CD4-positive, alpha-beta T cell treated with Interferon alpha-2 for 1 hour (primary cell): Measurements from ENCODE around the gene KRT81.
A peak's percentile ranks its signal among the peaks of the same experiment; 100 is the strongest.

Experiments used
- DNase-seq, 2 donors: peaks; one replicate each; pipeline ENCODE4 v3.0.0-alpha.2; 2020 to 2022

KRT81 gene

GRCh38 chr12:52291267-52291935 lies at the start of gene KRT81:
Gene KRT81 (minus strand): TSS chr12:52291534. CDS start chr12:52291465, 69 bp downstream.
- DNase-seq = no peak

- no peak for DNase-seq
These were observed 47.1 kb upstream of the KRT81 start for GRCh38 chr12:52338241-52338960.

GRCh38 chr12:52337054-52337453 lies 45.7 kb upstream of the KRT81 start:
- DNase-seq = no peak

- no peak for DNase-seq
These were observed 45.3 kb upstream of the KRT81 start for GRCh38 chr12:52336641-52337040.

DNA sequence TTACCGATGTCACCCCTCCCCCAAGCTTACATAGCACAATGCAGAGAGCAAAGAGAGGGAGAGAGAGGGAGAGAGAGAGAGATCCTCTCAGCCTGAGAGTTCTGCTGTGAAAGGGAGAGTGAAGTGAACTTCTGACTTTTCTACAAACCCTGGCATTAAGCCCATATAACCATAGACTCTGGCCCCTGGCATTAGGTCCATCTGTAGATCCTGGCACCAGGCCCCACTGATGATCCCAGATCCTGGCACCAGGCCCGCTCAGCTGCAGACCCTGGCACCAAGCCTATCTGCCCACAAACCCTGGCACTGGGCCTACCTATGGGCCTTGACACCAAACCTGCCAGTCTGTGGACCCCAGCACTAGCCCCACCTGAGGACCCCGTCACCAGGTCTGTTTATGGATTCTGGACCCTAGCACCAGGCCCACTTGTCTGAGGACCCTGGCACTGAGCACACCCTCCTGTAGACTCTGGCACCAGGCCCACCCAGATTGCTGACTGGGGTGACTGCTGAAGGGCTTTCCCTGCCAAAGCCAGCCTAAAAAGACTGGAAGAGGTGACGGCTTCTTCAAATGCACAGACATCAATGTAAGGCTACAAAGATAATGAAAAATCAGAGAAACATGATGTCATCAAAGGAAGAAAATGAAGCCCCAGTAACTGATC lies 44.4 kb upstream of the KRT81 start:
- DNase-seq = no peak

DNA sequence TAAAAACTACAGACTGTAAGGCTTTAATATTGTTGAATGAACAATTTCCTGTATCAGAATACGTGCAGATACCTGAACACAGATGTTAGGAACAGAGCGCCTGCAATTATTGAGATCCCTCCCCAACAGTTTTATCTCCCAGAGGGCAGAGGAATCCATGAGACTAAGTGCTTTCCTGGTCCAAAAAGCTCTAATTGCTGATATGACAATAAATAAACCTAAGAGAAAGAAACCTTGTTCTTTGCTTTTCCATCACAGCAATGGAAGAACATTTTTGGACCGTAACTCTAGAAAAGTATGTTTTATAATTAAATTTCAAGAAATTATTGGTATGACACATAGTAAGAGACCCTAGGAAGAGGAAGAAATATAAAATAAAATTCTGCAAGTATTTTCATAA lies 42.9 kb upstream of the KRT81 start:
- DNase-seq = no peak

DNA sequence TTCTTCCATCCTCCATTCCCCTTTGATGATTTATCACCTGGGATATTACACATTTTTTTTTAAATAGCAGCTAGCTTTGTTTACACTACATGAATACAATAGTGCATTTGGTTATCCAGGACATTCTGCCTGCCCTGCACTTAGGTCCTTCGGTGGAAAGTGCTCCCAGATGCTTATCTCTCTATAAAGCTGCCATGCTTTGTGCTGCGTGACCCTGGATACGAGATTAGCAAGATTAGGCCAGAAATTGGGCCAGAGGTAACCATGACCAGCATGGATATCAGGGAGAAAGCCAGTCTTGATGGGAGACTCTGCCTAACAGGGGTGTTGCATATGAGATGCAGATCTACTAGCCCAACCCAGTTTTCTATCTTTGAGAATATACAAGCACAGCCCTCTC lies 42.0 kb upstream of the KRT81 start:
- DNase-seq = no peak

DNA sequence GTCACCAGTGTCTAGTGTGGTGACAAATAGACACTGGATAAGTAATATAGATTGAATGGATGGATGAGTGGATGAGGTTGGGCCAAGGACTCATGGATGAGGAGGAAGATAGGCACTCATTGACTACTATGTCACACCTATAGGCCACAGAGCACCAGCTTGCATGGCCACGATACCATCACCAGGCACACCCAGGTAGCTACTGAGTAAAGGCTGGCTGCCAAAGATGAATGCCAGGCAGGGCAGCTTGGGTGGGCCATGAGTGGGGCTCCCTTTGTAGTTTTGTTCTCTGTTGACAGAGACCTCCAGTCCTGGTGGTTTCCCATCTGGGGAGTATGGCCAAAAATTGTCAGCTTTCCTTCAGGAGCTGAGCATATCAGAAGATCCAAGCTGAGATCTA lies 41.0 kb upstream of the KRT81 start:
- no peak for DNase-seq

- DNase-seq = no peak
These were observed 40.5 kb upstream of the KRT81 start for GRCh38 chr12:52331833-52332232.

GRCh38 chr12:52331039-52331438 lies 39.7 kb upstream of the KRT81 start:
- DNase-seq = no peak

DNA sequence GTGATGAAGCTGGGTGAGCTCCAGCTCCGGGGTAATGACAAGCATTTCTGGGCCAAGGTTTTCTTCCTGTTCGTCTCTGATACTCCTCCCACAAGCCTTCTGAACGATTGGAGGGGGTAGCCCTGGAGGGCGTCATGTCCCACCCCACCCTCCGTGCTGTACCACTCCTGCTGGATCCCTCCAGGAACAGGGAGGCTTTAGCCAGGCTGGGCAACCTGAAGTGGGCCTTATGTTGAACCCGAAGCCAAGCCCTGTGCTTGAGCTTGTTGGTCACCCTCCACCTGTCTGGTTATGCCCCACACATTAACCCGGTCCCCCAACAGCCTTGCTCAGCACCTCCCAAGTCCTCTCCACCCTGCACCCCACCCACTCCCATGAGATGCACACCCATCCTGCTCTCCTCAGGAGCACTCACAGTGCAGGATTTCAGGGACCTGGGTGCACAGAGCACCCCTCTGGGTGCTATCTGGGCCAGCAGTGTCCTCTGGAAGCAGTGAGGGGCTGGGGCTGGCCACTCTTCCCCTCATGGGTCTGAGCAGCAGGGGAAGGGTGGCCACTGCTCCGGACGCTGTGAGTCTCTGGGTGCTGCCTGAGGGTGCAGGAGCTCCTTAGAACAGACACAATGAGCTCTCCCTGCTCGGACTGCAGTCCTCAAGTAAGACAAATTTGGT lies 36.6 kb upstream of the KRT81 start:
- DNase-seq = no peak

- peak; percentile 81 to 85 for DNase-seq
These were observed 35.9 kb upstream of the KRT81 start for GRCh38 chr12:52327052-52327829.

DNA sequence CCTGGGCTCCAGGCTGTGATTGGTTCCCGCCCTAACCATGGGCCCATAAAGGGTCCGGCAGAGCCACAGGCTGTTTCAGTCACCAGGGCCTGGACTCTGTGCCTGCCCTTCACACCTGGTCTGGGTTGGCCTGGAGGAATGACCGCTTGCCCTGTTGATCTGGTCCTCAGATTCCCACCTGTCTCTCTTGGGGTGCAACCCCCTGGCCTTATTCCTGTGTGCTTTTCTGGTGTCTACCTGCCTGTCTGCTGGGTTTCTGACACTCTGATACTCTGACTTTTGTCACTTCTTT lies 32.8 kb upstream of the KRT81 start:
- DNase-seq = no peak

GRCh38 chr12:52323416-52324152 lies 32.2 kb upstream of the KRT81 start:
- no peak for DNase-seq

DNA sequence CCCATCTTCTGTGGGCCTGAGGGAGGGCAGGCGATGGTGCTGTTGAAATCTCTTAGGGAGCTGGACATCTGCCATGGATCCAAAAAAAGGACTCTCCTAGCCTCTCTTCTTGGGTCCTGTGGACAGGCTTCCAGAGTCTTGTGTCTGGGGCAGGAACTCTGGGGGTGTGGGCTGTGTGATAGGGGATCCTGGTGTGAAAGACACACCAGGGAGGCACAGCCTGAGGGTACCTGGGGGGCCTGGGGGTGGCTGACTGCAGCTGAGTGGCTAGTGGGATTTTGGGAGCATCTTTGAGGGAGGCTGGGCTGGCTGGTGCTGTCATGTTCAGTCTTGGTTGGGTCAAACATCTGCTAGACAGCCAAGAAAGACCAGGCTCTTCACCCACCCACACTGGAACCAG lies 31.7 kb upstream of the KRT81 start:
- no peak for DNase-seq

GRCh38 chr12:52322069-52322468 lies 30.7 kb upstream of the KRT81 start:
- no peak for DNase-seq

GRCh38 chr12:52321418-52321817 lies 30.1 kb upstream of the KRT81 start:
- DNase-seq = no peak

GRCh38 chr12:52320784-52321400 lies 29.6 kb upstream of the KRT81 start, which contains the start of gene KRT83:
Gene KRT83 (minus strand): TSS chr12:52321398. CDS start chr12:52321335, 63 bp downstream.
- no peak for DNase-seq

GRCh38 chr12:52319097-52319496 lies 27.8 kb upstream of the KRT81 start:
- DNase-seq = no peak

DNA sequence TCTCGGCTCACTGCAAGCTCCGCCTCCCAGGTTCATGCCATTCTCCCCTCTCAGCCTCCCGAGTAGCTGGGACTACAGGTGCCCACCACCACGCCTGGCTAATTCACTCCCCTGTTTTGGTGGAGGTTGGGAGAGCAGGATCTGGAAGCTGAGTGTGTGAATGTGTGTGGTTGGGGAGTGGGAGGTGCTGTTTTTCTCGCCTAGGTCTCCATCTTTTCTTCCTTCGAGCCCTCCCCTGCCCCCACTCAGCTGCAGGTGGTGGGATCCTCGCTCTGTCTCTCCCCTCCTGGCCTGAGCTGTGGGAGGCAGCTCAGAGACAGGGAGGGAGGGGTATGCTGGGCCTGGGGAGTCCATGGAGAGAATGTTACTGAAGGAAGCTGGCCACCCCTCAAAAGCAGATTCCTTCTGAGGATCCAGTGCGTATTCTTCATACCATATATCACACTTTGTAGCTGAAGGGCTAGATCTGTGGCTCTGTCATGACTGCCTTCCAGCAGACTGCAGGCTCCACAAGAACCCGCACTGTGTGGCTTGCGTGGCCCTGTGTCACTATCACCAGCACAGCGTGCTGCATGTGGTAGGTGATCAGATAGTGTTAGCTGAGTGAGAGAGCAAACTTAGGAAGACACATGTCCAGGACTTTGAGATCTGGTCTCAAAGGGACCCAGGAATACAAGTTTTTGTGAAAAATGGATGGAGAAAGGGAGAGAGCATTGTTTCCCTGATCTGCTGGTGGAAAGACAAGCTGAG lies 27.1 kb upstream of the KRT81 start:
- no peak for DNase-seq
